ENCODE measurements around the gene SGCD. TPM values are rescaled to one million over a fixed set of nuclear protein-coding genes. Genes with fewer than 3 reads are reported as not detected.

SGCD gene
- total and polyA plus RNA-seq, 2 experiments from 2014 or later: 0.77 to 1.3 TPM

- DNase-seq (ENCODE audit: low read depth in 1 of 2, low spot score in 1 of 2): no peak
- no peak overlapping the region for H3K27ac ChIP-seq
- H3K9me3 ChIP-seq (ENCODE audit: low read depth): no peaks in the 10 kb centered on the region
- no peaks in the 10 kb centered on the region for H3K27me3 ChIP-seq
- H3K4me1 ChIP-seq (ENCODE audit: low read depth): peaks cover 6% of the 10 kb centered on the region
- no peaks in the 10 kb centered on the region for H3K36me3 ChIP-seq
- no peak overlapping the region for H3K4me3 ChIP-seq
- no peak for TF ChIP-seq CTCF (IDR thresholded peaks at IDR 0.05; ENCODE audit: low read depth, low read length)
These were observed 451.3 kb downstream of the SGCD start for GRCh38 chr5:156778139-156778706.

GRCh38 chr5:156778752-156779151 lies 451.8 kb downstream of the SGCD start:
- Histone ChIP-seq H3K4me1 (ENCODE audit: low read depth) (peaks cover 6% of the 10 kb centered on the region), H3K36me3 (no peaks in the 10 kb centered on the region), H3K9me3 (ENCODE audit: low read depth) (no peaks in the 10 kb centered on the region), H3K27ac (no peak overlapping the region), H3K27me3 (no peaks in the 10 kb centered on the region), H3K4me3 (no peak overlapping the region)
- DNase-seq (ENCODE audit: low read depth in 1 of 2, low spot score in 1 of 2): no peak
- no peak for TF ChIP-seq CTCF (IDR thresholded peaks at IDR 0.05; ENCODE audit: low read depth, low read length)

- Histone ChIP-seq H3K9me3 (ENCODE audit: low read depth) (no peaks in the 10 kb centered on the region), H3K36me3 (no peaks in the 10 kb centered on the region), H3K27ac (no peak overlapping the region), H3K4me3 (no peak overlapping the region), H3K27me3 (no peaks in the 10 kb centered on the region), H3K4me1 (ENCODE audit: low read depth) (peaks cover 6% of the 10 kb centered on the region)
- no peak for TF ChIP-seq CTCF (IDR thresholded peaks at IDR 0.05; ENCODE audit: low read depth, low read length)
- DNase-seq (ENCODE audit: low read depth in 1 of 2, low spot score in 1 of 2): no peak
These were observed 452.5 kb downstream of the SGCD start for GRCh38 chr5:156779436-156779835.

- Histone ChIP-seq H3K9me3 (ENCODE audit: low read depth) (no peaks in the 10 kb centered on the region), H3K4me3 (no peak overlapping the region), H3K27ac (no peak overlapping the region), H3K4me1 (ENCODE audit: low read depth) (peaks cover under 1% of the 10 kb centered on the region), H3K27me3 (no peaks in the 10 kb centered on the region), H3K36me3 (no peaks in the 10 kb centered on the region)
- TF ChIP-seq CTCF (IDR thresholded peaks at IDR 0.05; ENCODE audit: low read depth, low read length): no peak
- no peak for DNase-seq (ENCODE audit: low read depth in 1 of 2, low spot score in 1 of 2)
These were observed 456.1 kb downstream of the SGCD start for GRCh38 chr5:156783092-156783491.

- Histone ChIP-seq H3K4me3 (no peak overlapping the region), H3K9me3 (ENCODE audit: low read depth) (no peaks in the 10 kb centered on the region), H3K27ac (no peak overlapping the region)
These were observed 467.7 kb downstream of the SGCD start for GRCh38 chr5:156794687-156795086.

More at GRCh38 chr5:156794687-156795086, 467.7 kb downstream of the SGCD start:
- Histone ChIP-seq H3K4me1 (ENCODE audit: low read depth) (peaks cover 6% of the 10 kb centered on the region), H3K36me3 (no peaks in the 10 kb centered on the region), H3K27me3 (no peaks in the 10 kb centered on the region)
- no peak for TF ChIP-seq CTCF (IDR thresholded peaks at IDR 0.05; ENCODE audit: low read depth, low read length)
- no peak for DNase-seq (ENCODE audit: low read depth in 1 of 2, low spot score in 1 of 2)
